H9 (cell line): Measurements from ENCODE around the gene NXN. TPM values are rescaled to one million over a fixed set of nuclear protein-coding genes. Genes with fewer than 3 reads are reported as not detected.

ENCODE experiments used
- DNase-seq: peaks from one replicate; pipeline ENCODE4 v3.0.0-alpha.2; 2017
- H2AFZ ChIP-seq: one replicate; pipeline ENCODE4 v1.6.1; 2013; ENCODE audit warnings: mild to moderate bottlenecking, low read length, control low read depth, moderate library complexity
- H2AK5ac ChIP-seq: 2 replicates; pipeline ENCODE4 v1.6.1; 2013; ENCODE audit warnings: low read length, control low read depth, mixed read lengths; ENCODE audit not compliant: insufficient read length
- H2BK120ac ChIP-seq: one replicate; pipeline ENCODE4 v1.6.1; 2013; ENCODE audit warnings: low read depth, mild to moderate bottlenecking, low read length, control low read depth, inconsistent platforms; ENCODE audit not compliant: poor library complexity, severe bottlenecking
- H2BK12ac ChIP-seq: 2 replicates; pipeline ENCODE4 v1.6.1; 2013; ENCODE audit warnings: low read length, control low read depth, mixed read lengths, low read depth; ENCODE audit not compliant: insufficient read length
- H2BK15ac ChIP-seq: 2 replicates; pipeline ENCODE4 v1.6.1; 2013; ENCODE audit warnings: low read depth, low read length, control low read depth
- H2BK20ac ChIP-seq: one replicate; pipeline ENCODE4 v1.6.1; 2013; ENCODE audit warnings: low read depth, mild to moderate bottlenecking, low read length, control low read depth, inconsistent platforms; ENCODE audit not compliant: poor library complexity, severe bottlenecking
- H2BK5ac ChIP-seq: 2 replicates; pipeline ENCODE4 v1.6.1; 2013; ENCODE audit warnings: low read length, control low read depth, mixed read lengths; ENCODE audit not compliant: insufficient read length
- H3K14ac ChIP-seq: 2 replicates; pipeline ENCODE4 v1.6.1; 2013; ENCODE audit warnings: low read length, control low read depth; ENCODE audit not compliant: insufficient read depth
- H3K18ac ChIP-seq: 2 replicates; pipeline ENCODE4 v1.6.1; 2013; ENCODE audit warnings: low read depth, mild to moderate bottlenecking, mixed read lengths, low read length, control low read depth; ENCODE audit not compliant: insufficient read length
- H3K23ac ChIP-seq: 2 replicates; pipeline ENCODE4 v1.6.1; 2013; ENCODE audit warnings: low read length, control low read depth, mixed read lengths, low read depth; ENCODE audit not compliant: insufficient read length
- H3K23me2 ChIP-seq: 2 replicates; pipeline ENCODE4 v1.6.1; 2013; ENCODE audit warnings: low read depth, mild to moderate bottlenecking, mixed read lengths, low read length, control low read depth; ENCODE audit not compliant: insufficient read length, poor library complexity, severe bottlenecking
- H3K27ac ChIP-seq: 2 replicates; pipeline ENCODE4 v1.5.1; 2013; ENCODE audit warnings: low read length, control low read depth, mixed read lengths, low read depth; ENCODE audit not compliant: insufficient read length
- H3K27me3 ChIP-seq: 2 replicates; pipeline ENCODE4 v1.6.1; 2013; ENCODE audit warnings: low read length, control low read depth, inconsistent platforms; ENCODE audit not compliant: insufficient read depth
- H3K4ac ChIP-seq: 2 replicates; pipeline ENCODE4 v1.6.1; 2013; ENCODE audit warnings: low read depth, mild to moderate bottlenecking, control low read depth, inconsistent platforms, low read length, moderate library complexity
- H3K4me1 ChIP-seq: 2 replicates; pipeline ENCODE4 v1.6.1; 2013; ENCODE audit warnings: low read length, control low read depth, inconsistent platforms; ENCODE audit not compliant: insufficient read depth
- H3K4me2 ChIP-seq: 2 replicates; pipeline ENCODE4 v1.6.1; 2013; ENCODE audit warnings: low read length, control low read depth, mixed read lengths; ENCODE audit not compliant: insufficient read length, insufficient read depth
- H3K56ac ChIP-seq: 2 replicates; pipeline ENCODE4 v1.6.1; 2013; ENCODE audit warnings: low read depth, mild to moderate bottlenecking, mixed read lengths, low read length, control low read depth; ENCODE audit not compliant: insufficient read length
- H3K79me1 ChIP-seq: 2 replicates; pipeline ENCODE4 v1.6.1; 2013; ENCODE audit warnings: low read depth, mild to moderate bottlenecking, moderate library complexity, low read length, control low read depth, inconsistent platforms; ENCODE audit not compliant: insufficient read depth, poor library complexity, severe bottlenecking
- H3K79me2 ChIP-seq: 2 replicates; pipeline ENCODE4 v1.6.1; 2013; ENCODE audit warnings: low read length, control low read depth, inconsistent platforms; ENCODE audit not compliant: insufficient read depth
- H3K9ac ChIP-seq: 2 replicates; pipeline ENCODE4 v1.6.1; 2013; ENCODE audit warnings: low read length, control low read depth, mixed read lengths; ENCODE audit not compliant: insufficient read length; ENCODE audit errors: extremely low read depth
- H3K9me3 ChIP-seq: one replicate; pipeline ENCODE4 v1.6.1; 2013; ENCODE audit warnings: low read depth, low read length, inconsistent platforms; ENCODE audit not compliant: control insufficient read depth
- H3T11ph ChIP-seq: one replicate; pipeline ENCODE4 v1.6.1; 2013; ENCODE audit warnings: mild to moderate bottlenecking, low read length, control low read depth, inconsistent platforms
- H4K20me1 ChIP-seq: one replicate; pipeline ENCODE4 v1.6.1; 2013; ENCODE audit not compliant: control insufficient read depth, insufficient read length, insufficient read depth
- H4K5ac ChIP-seq: 2 replicates; pipeline ENCODE4 v1.6.1; 2013; ENCODE audit warnings: low read depth, mild to moderate bottlenecking, mixed read lengths, low read length, control low read depth; ENCODE audit not compliant: insufficient read length
- H4K8ac ChIP-seq: replicated peaks from 2 replicates; pipeline ENCODE4 v1.6.1; 2013; ENCODE audit warnings: low read length, control low read depth, mixed read lengths, low read depth; ENCODE audit not compliant: insufficient read length
- H4K91ac ChIP-seq: 2 replicates; pipeline ENCODE4 v1.6.1; 2013; ENCODE audit warnings: low read depth, mild to moderate bottlenecking, moderate library complexity, mixed read lengths, low read length, control low read depth; ENCODE audit not compliant: insufficient read length
- H3K27ac Mint-ChIP-seq, 3 experiments: 2 replicates in 2 of 3; 3 replicates in 1 of 3; pipeline ENCODE4 v1.8.0; 2020 to 2021; ENCODE audit warnings: mixed read lengths in 3 of 3, mild to moderate bottlenecking in 1 of 3, moderate library complexity in 1 of 3
- H3K27me3 Mint-ChIP-seq: 2 replicates; pipeline ENCODE4 v1.8.0; 2021; ENCODE audit warnings: low read depth, mild to moderate bottlenecking, moderate library complexity, mixed read lengths
- H3K36me3 Mint-ChIP-seq, 3 experiments: 2 replicates in 2 of 3; 3 replicates in 1 of 3; pipeline ENCODE4 v1.8.0; 2020 to 2021; ENCODE audit warnings: low read depth in 3 of 3, mixed read lengths in 3 of 3; ENCODE audit not compliant: insufficient read depth in 1 of 3
- H3K4me1 Mint-ChIP-seq, 2 experiments: 2 replicates each; pipeline ENCODE4 v1.8.0; 2020; ENCODE audit warnings: mixed read lengths in 2 of 2
- H3K4me3 Mint-ChIP-seq, 2 experiments: 2 replicates in 1 of 2; 3 replicates in 1 of 2; pipeline ENCODE4 v1.8.0; 2020 to 2021; ENCODE audit warnings: mild to moderate bottlenecking in 2 of 2, mixed read lengths in 2 of 2, moderate library complexity in 1 of 2
- H3K9me3 Mint-ChIP-seq, 2 experiments: 2 replicates in 1 of 2; 3 replicates in 1 of 2; pipeline ENCODE4 v1.8.0; 2020; ENCODE audit warnings: mild to moderate bottlenecking in 2 of 2, mixed read lengths in 2 of 2, moderate library complexity in 1 of 2
- WGBS: extraction: QIAGEN DNeasy Blood & Tissue Kit; methylation state at CpG from one replicate; pipeline ENCODE4 v1.1.7; 2013; ENCODE audit warnings: missing lambda C conversion rate, low lambda C conversion rate, mixed read lengths; ENCODE audit not compliant: insufficient read length; ENCODE audit errors: extremely low coverage; 5-methylcytosine and 5-hydroxymethylcytosine counted together
- total RNA-seq: library from RNA; stranded (reverse); gene quantifications from 2 replicates; pipeline ENCODE4 v1.2.1, GENCODE V29; 2021
- TF ChIP-seq, protein P1 (sequence below): fragments of 200-600 bp; sonication (generic); conservative IDR thresholded peaks from 3 replicates; pipeline ENCODE4 v1.8.0; 2021; ENCODE audit warnings: antibody characterized with exemption, mild to moderate bottlenecking

The NXN gene
- total RNA-seq, 1 experiment from 2014 or later: 93.6 TPM

DNA sequence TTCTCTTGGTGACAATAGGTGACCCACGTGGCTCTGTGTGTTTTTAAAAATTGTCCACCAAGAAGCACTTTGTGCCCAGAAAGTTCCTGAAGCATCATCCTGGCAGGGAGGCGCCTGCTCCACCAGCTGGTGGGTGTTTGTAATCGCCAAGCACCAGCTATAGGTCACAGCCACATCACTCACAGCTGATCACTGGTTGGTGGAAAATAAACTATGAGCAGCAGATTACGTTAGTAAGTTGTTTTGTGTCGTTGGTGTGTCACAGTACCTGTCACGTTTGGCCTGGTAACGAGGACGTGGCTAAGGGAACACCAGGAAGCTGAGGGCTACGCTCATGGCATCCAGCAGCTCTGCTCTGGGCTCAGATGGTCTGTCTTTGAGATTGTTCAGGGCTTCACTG lies 187.3 kb downstream of the NXN start:
- no peak overlapping the region for H3K4me2 ChIP-seq
- Mint-ChIP-seq H3K27ac (peak overlapping the region in 1 of 3 experiments; percentile 86; a peak in 2 of 7 replicates), H3K4me1 (peaks cover 10 to 24% of the 10 kb centered on the region in 2 experiments), H3K27me3 (no peaks in the 10 kb centered on the region; the same call in 1 of the 2 replicates), H3K9me3 (no peaks in the 10 kb centered on the region), H3K36me3 (peaks cover 19 to 60% (median 58%) of the 10 kb centered on the region in 3 experiments; a peak in 6 of 7 replicates), H3K4me3 (no peak overlapping the region)
- H3K4me1 ChIP-seq: no peaks in the 10 kb centered on the region
- H3K4ac ChIP-seq: no peak overlapping the region
- no peak overlapping the region for H3K27ac ChIP-seq
- H3K27me3 ChIP-seq: no peaks in the 10 kb centered on the region
- H3K14ac ChIP-seq: no peak overlapping the region
- H3K79me2 ChIP-seq: no peaks in the 10 kb centered on the region
- DNase-seq: no peak
- no peak overlapping the region for H2BK5ac ChIP-seq
- no peak overlapping the region for H4K91ac ChIP-seq
- H2BK20ac ChIP-seq: no peak overlapping the region
- H4K8ac ChIP-seq: no peak overlapping the region
- no peak overlapping the region for H3K56ac ChIP-seq
- no peak overlapping the region for H3K9ac ChIP-seq
- no peak overlapping the region for H2BK12ac ChIP-seq
- H2BK120ac ChIP-seq: no peak overlapping the region
- no peak overlapping the region for H4K5ac ChIP-seq
- H3K23me2 ChIP-seq: no peaks in the 10 kb centered on the region
- no peak overlapping the region for H2AFZ ChIP-seq
- H3K79me1 ChIP-seq: no peaks in the 10 kb centered on the region
- H4K20me1 ChIP-seq: no peaks in the 10 kb centered on the region
- no peak overlapping the region for H2BK15ac ChIP-seq
- no peak overlapping the region for H3K18ac ChIP-seq
- no peaks in the 10 kb centered on the region for H3K9me3 ChIP-seq
- no peak overlapping the region for H3T11ph ChIP-seq
- WGBS: no CpG with 5 or more reads among the region's 9 CpGs
- TF ChIP-seq, protein P1, sequence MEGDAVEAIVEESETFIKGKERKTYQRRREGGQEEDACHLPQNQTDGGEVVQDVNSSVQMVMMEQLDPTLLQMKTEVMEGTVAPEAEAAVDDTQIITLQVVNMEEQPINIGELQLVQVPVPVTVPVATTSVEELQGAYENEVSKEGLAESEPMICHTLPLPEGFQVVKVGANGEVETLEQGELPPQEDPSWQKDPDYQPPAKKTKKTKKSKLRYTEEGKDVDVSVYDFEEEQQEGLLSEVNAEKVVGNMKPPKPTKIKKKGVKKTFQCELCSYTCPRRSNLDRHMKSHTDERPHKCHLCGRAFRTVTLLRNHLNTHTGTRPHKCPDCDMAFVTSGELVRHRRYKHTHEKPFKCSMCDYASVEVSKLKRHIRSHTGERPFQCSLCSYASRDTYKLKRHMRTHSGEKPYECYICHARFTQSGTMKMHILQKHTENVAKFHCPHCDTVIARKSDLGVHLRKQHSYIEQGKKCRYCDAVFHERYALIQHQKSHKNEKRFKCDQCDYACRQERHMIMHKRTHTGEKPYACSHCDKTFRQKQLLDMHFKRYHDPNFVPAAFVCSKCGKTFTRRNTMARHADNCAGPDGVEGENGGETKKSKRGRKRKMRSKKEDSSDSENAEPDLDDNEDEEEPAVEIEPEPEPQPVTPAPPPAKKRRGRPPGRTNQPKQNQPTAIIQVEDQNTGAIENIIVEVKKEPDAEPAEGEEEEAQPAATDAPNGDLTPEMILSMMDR: peak; percentile 23; the same call in 1 of the 3 replicates
- no peak overlapping the region for H2AK5ac ChIP-seq
- H3K23ac ChIP-seq: no peak overlapping the region
